Right lobe of liver (tissue), 6 donors: ENCODE data around the gene FOXP4. TPM values are rescaled to one million over a fixed set of nuclear protein-coding genes. Genes with fewer than 3 reads are reported as not detected.

Experiments used
- ATAC-seq, 4 donors: fragments of 200-7000 bp; cut with Tn5 transposase; one replicate each; pipeline ENCODE4 v1.9.1; 2020; ENCODE audit warnings: mild to moderate bottlenecking in 4 of 4, moderate library complexity in 4 of 4
- DNase-seq, 3 donors: peaks; one replicate each; pipeline ENCODE4 v3.0.0-alpha.2; 2020
- H3K27ac ChIP-seq, 3 donors: fragments of 200-600 bp; one replicate each; pipeline ENCODE4 v1.8.0; 2022
- H3K27me3 ChIP-seq, 2 donors: fragments of 200-600 bp; one replicate each; pipeline ENCODE4 v1.8.0; 2022
- H3K36me3 ChIP-seq, 4 donors: fragments of 200-600 bp; sonication (generic) in 1 of 4; one replicate each; pipeline versions ENCODE4 v1.5.1 to v1.8.0; 2017 to 2022; ENCODE audit warnings: control low read depth in 1 of 4
- H3K4me1 ChIP-seq, 4 donors: fragments of 200-600 bp; sonication (generic) in 1 of 4; one replicate each; pipeline versions ENCODE4 v1.5.1 to v1.8.0; 2017 to 2022; ENCODE audit warnings: control low read depth in 1 of 4
- H3K4me3 ChIP-seq, 3 donors: fragments of 200-600 bp; one replicate each; pipeline ENCODE4 v1.8.0; 2022
- H3K9me3 ChIP-seq, 4 donors: fragments of 200-600 bp; sonication (generic) in 1 of 4; one replicate each; pipeline versions ENCODE4 v1.5.1 to v1.8.0; 2017 to 2022; ENCODE audit warnings: control low read depth in 1 of 4
- POLR2A ChIP-seq: fragments of 450-650 bp; IDR thresholded peaks from one replicate; pipeline ENCODE4 v1.6.1; 2017; ENCODE audit warnings: antibody characterized with exemption, mild to moderate bottlenecking
- WGBS: methylation state at CpG from one replicate; pipeline ENCODE4 v1.1.6; 2018; ENCODE audit warnings: low coverage, low lambda C conversion rate; ENCODE audit not compliant: insufficient coverage; ENCODE audit errors: missing lambda C conversion rate; 5-methylcytosine and 5-hydroxymethylcytosine counted together
- intact Hi-C, 2 donors: fragments of 100-400 bp; cut with DNase I; formaldehyde crosslinking; loops; one replicate each; pipeline versions ENCODE4 v1.11.2 to v1.14.1; 2022
- total RNA-seq, 6 experiments: library from RNA; depleted of rRNA in 2 of 6; stranded (reverse); fragments of >200 nt in 2 of 6; fragmentation: NEBNext Ultra II Directional in 3 of 6; extraction: Animal tissue kit (Norgen Biotek cat#: 25700) in 3 of 6; gene quantifications; one replicate each; pipeline versions ENCODE4 v1.1.0 to v1.2.4, GENCODE V29; 2016 to 2023
- TF ChIP-seq, protein P1 (sequence below), 4 donors: fragments of 200-600 bp in 3 of 4; fragments of 450-650 bp in 1 of 4; IDR thresholded peaks; one replicate each; pipeline versions ENCODE4 v1.5.1 to v1.8.0; 2016 to 2022; ENCODE audit warnings: antibody characterized with exemption in 4 of 4, mild to moderate bottlenecking in 2 of 4
- donor health status: DM: no; HTN: yes; CAD: no.
- donor health status: DM: no; HTN: no; CAD: no.
- donor health status: DM: no; HTN: no; CAD: no.
- donor health status: DM: no; HTN: yes; CAD: no.
- donor health status: DM: no; HTN: yes; CAD: no.

FOXP4 gene
- total RNA-seq, 6 experiments from 2014 or later = 12.6 to 19.2 (median 14.9) TPM

GRCh38 chr6:41505122-41506049 is 40.8 kb upstream of the FOXP4 start:
- H3K36me3 ChIP-seq = no peaks in the 10 kb centered on the region
- no peak overlapping the region for H3K27ac ChIP-seq
- intact Hi-C loops = no loop called here
- H3K9me3 ChIP-seq = no peaks in the 10 kb centered on the region
- TF ChIP-seq, protein P1, sequence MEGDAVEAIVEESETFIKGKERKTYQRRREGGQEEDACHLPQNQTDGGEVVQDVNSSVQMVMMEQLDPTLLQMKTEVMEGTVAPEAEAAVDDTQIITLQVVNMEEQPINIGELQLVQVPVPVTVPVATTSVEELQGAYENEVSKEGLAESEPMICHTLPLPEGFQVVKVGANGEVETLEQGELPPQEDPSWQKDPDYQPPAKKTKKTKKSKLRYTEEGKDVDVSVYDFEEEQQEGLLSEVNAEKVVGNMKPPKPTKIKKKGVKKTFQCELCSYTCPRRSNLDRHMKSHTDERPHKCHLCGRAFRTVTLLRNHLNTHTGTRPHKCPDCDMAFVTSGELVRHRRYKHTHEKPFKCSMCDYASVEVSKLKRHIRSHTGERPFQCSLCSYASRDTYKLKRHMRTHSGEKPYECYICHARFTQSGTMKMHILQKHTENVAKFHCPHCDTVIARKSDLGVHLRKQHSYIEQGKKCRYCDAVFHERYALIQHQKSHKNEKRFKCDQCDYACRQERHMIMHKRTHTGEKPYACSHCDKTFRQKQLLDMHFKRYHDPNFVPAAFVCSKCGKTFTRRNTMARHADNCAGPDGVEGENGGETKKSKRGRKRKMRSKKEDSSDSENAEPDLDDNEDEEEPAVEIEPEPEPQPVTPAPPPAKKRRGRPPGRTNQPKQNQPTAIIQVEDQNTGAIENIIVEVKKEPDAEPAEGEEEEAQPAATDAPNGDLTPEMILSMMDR (IDR thresholded peaks at IDR 0.05) = no peak
- TF ChIP-seq POLR2A = no peak
- DNase-seq (peak; percentile 56 to 64 (median 61)), ATAC-seq (peak; percentile 50 to 77 (median 65))
- peaks cover 3 to 18% of the 10 kb centered on the region in 2 donors for H3K27me3 ChIP-seq
- H3K4me3 ChIP-seq = peak overlapping the region in 2 of 3 donors; percentile 9 to 11
- H3K4me1 ChIP-seq = peaks cover 0 to 18% (median 4%) of the 10 kb centered on the region in 4 donors
- 9% methylated on average over 39 of the region's 57 CpGs for WGBS

GRCh38 chr6:41508479-41508878 is 37.7 kb upstream of the FOXP4 start:
- Histone ChIP-seq H3K27ac (no peak overlapping the region), H3K9me3 (no peaks in the 10 kb centered on the region), H3K27me3 (peaks cover 3 to 18% of the 10 kb centered on the region in 2 donors), H3K4me1 (peaks cover 0 to 18% (median 4%) of the 10 kb centered on the region in 4 donors), H3K36me3 (no peaks in the 10 kb centered on the region), H3K4me3 (no peak overlapping the region)
- 67% methylated on average over 3 of the region's 6 CpGs for WGBS
- ATAC-seq = no peak
- TF ChIP-seq POLR2A = no peak
- TF ChIP-seq, protein P1 (IDR thresholded peaks at IDR 0.05) = no peak
- intact Hi-C loops = no loop called here
- DNase-seq = no peak

- Histone ChIP-seq H3K9me3 (no peaks in the 10 kb centered on the region), H3K36me3 (no peaks in the 10 kb centered on the region), H3K4me3 (no peak overlapping the region), H3K4me1 (peaks cover 0 to 10% (median under 1%) of the 10 kb centered on the region in 4 donors), H3K27me3 (peaks cover 3 to 12% of the 10 kb centered on the region in 2 donors), H3K27ac (no peak overlapping the region)
- no peak for DNase-seq
- no peak for ATAC-seq
- no peak for TF ChIP-seq POLR2A
- TF ChIP-seq, protein P1 (IDR thresholded peaks at IDR 0.05) = no peak
- intact Hi-C loops = no loop called here
- WGBS = 54% methylated on average over 4 of the region's 5 CpGs
These were observed 36.6 kb upstream of the FOXP4 start for GRCh38 chr6:41509580-41509979.

GRCh38 chr6:41511443-41512060 is 34.6 kb upstream of the FOXP4 start:
- no peaks in the 10 kb centered on the region for H3K27me3 ChIP-seq
- no peak overlapping the region for H3K4me3 ChIP-seq
- WGBS = 84% methylated on average over 6 of the region's 7 CpGs
- H3K27ac ChIP-seq = no peak overlapping the region
- H3K4me1 ChIP-seq = no peaks in the 10 kb centered on the region
- DNase-seq = no peak
- no peak for ATAC-seq
- H3K36me3 ChIP-seq = no peaks in the 10 kb centered on the region
- TF ChIP-seq, protein P1 (IDR thresholded peaks at IDR 0.05) = no peak
- no peak for TF ChIP-seq POLR2A
- intact Hi-C loops = no loop called here
- no peaks in the 10 kb centered on the region for H3K9me3 ChIP-seq
